Stimulated activated CD4-positive, alpha-beta T cell treated with anti-CD3 and anti-CD28 coated beads, TNF-alpha, amount 100 ng/mL, for 1 hour (primary cell): Measurements from ENCODE around the gene HABP2.

Experiments used
- DNase-seq, 3 donors: peaks; one replicate each; pipeline ENCODE4 v3.0.0-alpha.2; 2020; ENCODE audit warnings: low read depth in 3 of 3, low spot score in 1 of 3

Gene HABP2

GRCh38 chr10:113552701-113553100 is at the start of gene HABP2:
HABP2 (plus strand) TSS chr10:113553053; CDS start chr10:113553122, 69 bp downstream.
- DNase-seq, result no peak

GRCh38 chr10:113503930-113504329 is 48.9 kb upstream of the HABP2 start:
- no peak for DNase-seq

GRCh38 chr10:113504423-113504822 is 48.4 kb upstream of the HABP2 start:
- DNase-seq, result no peak

- DNase-seq, result no peak
These were observed 46.4 kb upstream of the HABP2 start for GRCh38 chr10:113506476-113506875.

- DNase-seq, result no peak
These were observed 41.4 kb upstream of the HABP2 start for GRCh38 chr10:113511419-113511818.

GRCh38 chr10:113515161-113515560 is 37.7 kb upstream of the HABP2 start:
- DNase-seq, result no peak

GRCh38 chr10:113515601-113516000 is 37.3 kb upstream of the HABP2 start:
- DNase-seq, result no peak

GRCh38 chr10:113516061-113516460 is 36.8 kb upstream of the HABP2 start:
- DNase-seq, result no peak

GRCh38 chr10:113517165-113517900 is 35.5 kb upstream of the HABP2 start:
- no peak for DNase-seq

- no peak for DNase-seq
These were observed 35.0 kb upstream of the HABP2 start for GRCh38 chr10:113517901-113518260.

- no peak for DNase-seq
These were observed 34.4 kb upstream of the HABP2 start for GRCh38 chr10:113518415-113518814.

GRCh38 chr10:113518816-113519591 is 33.8 kb upstream of the HABP2 start:
- DNase-seq, result no peak

- DNase-seq, result no peak
These were observed 33.2 kb upstream of the HABP2 start for GRCh38 chr10:113519681-113520115.

- DNase-seq, result no peak
These were observed 32.6 kb upstream of the HABP2 start for GRCh38 chr10:113520261-113520660.

- no peak for DNase-seq
These were observed 32.0 kb upstream of the HABP2 start for GRCh38 chr10:113520690-113521474.

GRCh38 chr10:113521475-113521795 is 31.4 kb upstream of the HABP2 start:
- DNase-seq, result no peak

- no peak for DNase-seq
These were observed 30.4 kb upstream of the HABP2 start for GRCh38 chr10:113522460-113522859.

GRCh38 chr10:113523071-113523470 is 29.8 kb upstream of the HABP2 start:
- DNase-seq, result no peak

- no peak for DNase-seq
These were observed 29.2 kb upstream of the HABP2 start for GRCh38 chr10:113523628-113524027.

GRCh38 chr10:113524120-113524519 is 28.7 kb upstream of the HABP2 start:
- DNase-seq, result no peak

GRCh38 chr10:113524539-113525490 is 28.0 kb upstream of the HABP2 start:
- no peak for DNase-seq
